NCI-H69 (cell line): ENCODE measurements around the gene FANCG.

Experiments
- DNase-seq: peaks from one replicate; lab custom pipeline; 2025; lab: John Stamatoyannopoulos, UW

Gene FANCG

GRCh38 chr9:35079426-35080341 lies at the start of gene FANCG:
Gene FANCG, minus strand, starts transcription at chr9:35079942. Its CDS starts 418 bp downstream, at chr9:35079524.
- peak; percentile 97 for DNase-seq

- peak; percentile 95 for DNase-seq
Measured at GRCh38 chr9:35116898-35117551, 37.3 kb upstream of the FANCG start.

DNA sequence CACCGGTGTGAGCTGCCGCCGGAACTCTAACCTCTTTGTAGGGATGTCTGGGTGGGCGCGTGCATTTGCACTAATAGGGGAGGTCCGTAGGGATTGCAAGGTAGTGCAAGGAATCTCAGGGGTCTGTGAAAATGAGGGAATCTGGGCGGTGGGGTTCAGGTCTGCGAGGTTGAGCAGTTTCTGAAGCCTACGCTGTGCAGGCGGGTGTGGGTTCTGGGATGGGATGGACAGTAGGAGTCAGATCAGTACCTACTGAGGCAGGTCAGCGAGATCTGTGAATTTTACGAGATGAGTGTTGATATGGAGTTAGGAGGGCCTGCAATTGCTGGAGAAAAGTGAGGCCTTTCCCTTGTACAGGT lies 36.8 kb upstream of the FANCG start:
- no peak for DNase-seq

DNA sequence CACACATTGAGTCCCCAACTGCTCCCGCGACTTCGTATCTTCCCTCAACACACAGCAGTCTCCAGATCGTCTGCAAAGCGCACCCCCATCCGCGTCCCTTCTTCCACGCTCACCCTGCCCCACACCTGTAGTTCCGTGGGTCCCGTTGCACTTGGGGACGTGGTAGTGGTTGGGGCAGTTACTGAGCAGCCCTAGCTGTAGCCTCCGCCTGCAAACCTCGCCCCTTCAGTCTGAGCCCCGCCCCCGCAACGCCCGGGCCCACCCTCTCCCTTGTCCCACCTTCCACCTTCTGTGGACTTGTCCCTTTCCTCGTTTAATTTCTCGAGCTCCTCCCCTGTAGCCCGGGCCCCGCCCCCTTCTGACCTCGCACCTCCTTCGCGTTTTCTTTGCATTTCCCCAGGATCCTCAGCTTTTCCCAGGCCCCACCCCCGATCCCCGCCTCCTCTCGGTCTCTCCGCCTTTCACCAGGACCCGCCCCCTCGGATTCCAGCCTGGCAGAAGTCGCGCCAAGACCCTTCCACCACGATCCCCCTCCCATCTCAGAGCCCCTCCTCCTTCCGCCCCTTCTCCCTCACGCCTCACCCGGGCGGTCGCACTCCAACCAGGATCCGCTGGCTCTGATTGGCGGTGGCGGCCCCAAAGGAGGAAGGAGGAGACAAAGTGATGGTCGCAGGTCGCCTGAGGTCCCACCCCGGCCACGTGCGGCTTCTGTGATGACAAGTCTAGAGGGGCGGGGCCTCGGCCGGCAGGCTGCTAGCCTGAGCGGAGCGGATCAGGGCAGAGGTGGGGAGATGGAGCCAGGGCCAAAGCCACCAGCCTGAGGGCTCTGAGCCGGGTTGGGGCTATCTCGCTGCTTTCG lies 36.2 kb upstream of the FANCG start, which contains the start of gene ATOSB:
TSS of gene ATOSB (minus strand) at position 183 of the 859 bp plus-strand sequence. CDS start 7,588 bp downstream, outside the sequence.
- DNase-seq = peak; percentile 99

DNA sequence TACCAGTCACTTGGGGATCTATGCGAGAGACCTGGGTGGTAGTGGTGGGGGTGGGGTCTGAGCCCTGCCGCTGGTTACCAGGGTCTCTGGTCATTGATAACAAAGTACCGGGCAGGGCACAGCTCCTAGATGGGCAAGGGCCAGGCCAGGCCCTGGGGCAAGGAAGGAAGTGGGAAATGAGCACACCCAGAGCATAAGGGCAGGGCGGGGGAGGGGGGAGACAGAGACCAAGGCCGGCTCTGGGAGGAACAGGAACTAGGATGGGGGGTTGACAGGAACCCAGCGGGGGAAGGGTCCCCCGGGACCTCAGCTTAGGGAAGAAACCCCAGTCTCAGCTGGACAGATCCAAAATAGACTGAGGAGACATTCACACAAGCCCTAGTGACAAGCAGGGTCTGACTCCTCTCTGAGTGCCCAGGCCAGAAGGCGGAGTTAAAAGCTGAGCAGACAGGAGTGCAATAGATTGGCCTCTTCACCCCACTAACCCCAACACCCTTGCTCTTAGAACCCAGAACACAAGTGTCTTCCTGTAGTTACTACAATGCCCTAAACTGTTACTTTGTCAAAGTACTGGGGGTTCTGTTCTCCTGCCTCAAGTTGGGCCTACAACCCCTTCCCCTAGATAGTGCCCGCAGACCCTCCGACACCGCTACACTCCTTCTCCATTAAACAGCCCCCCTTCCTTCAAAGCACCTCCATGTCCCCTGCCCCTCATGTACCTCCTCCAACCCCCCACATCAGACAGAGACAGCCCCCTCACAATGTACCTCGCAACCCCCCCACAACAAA lies 35.3 kb upstream of the FANCG start:
- peak; percentile 69 for DNase-seq

GRCh38 chr9:35114113-35114839 lies 34.5 kb upstream of the FANCG start:
- peak; percentile 97 for DNase-seq

GRCh38 chr9:35112257-35113020 lies 32.7 kb upstream of the FANCG start:
- no peak for DNase-seq

DNA sequence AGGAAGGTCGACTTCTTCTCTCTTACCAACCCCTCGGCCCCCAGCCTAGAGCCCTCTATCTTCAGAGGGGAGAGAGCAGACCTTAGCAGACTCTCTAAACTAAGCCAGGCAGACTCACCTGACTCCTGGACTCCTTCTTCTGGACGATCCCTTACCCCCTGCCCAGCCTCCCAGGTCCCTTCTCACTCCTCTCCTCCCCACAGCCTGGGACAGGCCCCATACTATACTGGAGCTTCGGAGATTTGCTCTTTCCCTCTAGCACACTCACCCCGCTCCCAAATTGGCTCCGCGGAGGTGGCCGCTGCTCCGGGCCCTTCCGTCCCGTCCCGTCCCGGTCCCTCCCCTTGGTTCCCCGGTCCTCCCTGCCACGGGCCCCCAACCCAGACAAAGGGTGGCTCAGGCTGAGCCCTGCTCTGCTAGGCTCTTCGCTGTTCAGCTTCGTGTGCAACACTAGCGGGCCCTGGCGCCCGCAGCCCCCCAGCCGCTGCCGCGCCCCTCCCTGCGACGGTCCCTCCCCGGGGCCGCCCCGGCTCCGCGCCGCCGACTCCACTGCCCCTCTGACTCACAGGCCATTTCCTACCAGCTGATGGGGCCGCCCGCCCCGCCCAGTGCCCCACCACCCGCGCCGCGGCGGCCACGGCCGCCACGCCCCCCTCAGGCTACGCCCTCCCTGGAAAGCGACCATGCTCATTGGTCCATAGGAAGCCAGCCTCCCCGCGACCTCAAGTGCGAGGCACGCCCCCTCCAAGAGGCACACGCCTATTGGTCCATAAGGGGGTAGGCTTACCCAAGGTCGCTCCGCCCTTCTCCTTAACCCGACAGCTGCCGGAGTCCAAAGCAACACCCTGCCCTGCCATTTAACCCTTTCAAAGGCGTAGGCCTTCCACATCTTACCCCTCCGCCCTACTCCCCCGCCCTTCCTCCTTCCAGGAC lies 31.5 kb upstream of the FANCG start:
- peak; percentile 99 for DNase-seq

DNA sequence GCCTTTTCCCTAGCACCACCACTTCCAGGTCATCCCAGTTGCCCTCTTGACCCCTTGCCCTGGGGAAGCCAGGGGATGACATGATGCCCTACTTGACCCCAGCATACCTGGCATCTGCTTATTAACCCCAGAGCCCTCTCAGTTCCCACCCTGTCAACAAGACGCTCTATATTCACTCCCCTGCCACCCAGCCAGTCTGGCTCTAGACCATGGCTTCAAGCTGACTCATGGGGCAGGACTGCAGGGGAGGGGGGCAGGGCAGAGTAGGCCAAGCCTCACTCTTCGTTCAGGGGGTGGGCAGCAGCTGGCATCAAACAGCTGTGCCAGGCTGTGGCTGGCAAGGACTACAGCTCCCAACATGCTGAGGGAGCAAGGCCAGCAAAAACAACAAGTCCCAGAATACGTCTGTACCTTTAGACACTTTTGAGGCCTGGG lies 30.6 kb upstream of the FANCG start:
- DNase-seq = peak; percentile 34

DNA sequence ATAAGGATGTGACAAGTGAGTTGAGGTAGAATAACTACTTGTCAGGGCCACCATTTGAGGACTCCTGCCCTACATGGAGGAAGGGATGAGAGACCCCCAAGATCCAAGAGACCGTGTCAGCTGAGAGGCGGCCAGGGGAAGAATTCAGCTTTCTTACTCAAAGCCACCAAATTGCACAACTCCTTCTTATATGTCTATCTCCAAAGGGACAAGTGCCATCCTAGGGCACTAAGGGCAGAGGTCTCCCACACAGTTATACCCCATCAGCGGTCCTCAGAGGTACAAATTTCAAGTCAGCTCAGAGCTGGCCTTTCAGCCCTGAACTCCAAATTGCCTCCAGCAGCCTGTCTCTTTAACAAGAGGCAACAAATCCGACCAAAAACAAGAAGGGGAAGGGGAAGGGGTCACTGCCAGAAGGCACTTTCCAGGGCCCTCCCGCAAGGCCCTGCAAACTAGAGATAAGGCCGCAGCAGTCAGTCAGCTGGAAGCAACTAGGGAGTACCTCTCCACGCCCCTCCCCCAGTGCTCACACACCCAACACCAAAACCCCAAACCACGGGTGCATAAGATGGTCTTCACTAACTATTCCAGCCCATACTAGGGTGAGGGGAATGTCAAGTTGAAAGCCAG lies 29.3 kb upstream of the FANCG start:
- no peak for DNase-seq

DNA sequence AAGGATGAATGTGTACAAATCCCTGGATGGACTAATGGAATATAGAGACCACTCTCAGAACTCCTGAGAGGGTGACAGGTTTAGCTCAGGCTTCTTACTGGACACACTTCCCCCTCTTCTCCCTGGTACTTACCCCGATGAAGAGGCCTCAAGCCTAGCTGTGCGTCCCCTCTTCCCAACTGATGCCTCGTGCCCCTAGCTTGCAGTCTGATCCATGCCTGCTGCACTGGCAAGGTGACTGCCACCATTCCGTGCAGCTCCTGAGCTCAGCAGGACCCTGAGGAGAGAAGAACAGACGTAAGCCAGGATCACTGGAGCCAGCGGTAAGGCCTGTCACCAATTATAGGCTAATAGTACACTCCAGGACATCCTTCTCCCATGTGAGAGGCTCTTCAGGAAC lies 28.7 kb upstream of the FANCG start:
- DNase-seq = no peak

GRCh38 chr9:35107297-35108290 lies 27.9 kb upstream of the FANCG start:
- DNase-seq = no peak

DNA sequence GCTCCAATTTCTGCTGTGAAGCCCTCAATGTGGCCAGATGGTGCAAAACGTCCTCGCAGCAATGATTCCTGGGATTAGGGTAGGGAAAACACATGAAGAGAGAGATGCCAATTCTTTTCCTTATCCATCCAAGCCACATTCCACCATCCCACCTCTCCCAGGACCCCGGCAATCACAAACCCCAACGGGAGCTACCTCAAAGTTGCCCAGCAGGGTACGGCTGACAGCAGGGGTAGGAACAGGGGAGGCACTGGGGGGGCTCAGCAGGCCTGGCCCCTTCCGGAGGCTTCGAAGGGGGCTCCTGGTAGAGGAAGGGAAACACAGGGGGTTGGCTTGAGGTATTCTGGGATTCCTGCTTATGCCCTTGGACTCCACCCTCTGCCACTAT lies 26.6 kb upstream of the FANCG start:
- no peak for DNase-seq

DNA sequence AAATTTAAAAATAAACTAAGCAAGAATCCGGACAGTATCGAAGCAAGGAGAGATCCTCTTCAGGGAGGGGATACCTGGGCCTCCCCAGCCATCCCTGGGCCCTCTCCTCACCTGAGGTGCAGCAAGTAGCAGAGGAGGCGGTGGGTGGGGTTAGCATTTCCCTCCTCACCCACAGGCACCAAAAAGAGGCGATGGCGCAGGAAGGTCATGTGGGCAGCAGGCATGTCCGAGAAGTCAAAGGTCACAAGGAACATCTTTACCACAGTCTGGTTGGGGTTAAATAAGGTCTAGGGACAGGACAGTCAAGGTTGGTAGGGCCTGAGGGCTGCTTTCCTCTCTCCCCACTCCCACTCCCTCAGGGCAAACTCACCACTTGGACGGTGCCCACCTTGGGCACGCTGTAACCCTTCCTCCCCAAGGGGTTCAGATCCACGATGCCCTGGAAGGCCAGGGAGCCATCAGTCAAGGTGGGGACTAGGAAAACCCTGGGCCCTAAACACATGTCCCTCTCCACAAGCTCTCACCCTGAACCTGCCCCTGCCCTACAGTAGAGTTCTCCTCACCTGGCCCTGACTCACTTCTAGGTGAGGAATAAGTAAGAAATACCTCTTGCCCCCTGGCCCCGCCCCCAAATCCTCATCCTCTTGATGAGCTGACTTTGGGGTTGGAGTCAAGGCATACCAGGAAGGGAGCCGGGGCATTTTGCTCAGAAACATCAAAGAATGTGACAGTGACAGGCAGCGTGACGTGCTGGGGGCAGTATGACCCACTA lies 26.0 kb upstream of the FANCG start:
- DNase-seq = no peak

- no peak for DNase-seq
Measured at GRCh38 chr9:35105126-35105525, 25.4 kb upstream of the FANCG start.

DNA sequence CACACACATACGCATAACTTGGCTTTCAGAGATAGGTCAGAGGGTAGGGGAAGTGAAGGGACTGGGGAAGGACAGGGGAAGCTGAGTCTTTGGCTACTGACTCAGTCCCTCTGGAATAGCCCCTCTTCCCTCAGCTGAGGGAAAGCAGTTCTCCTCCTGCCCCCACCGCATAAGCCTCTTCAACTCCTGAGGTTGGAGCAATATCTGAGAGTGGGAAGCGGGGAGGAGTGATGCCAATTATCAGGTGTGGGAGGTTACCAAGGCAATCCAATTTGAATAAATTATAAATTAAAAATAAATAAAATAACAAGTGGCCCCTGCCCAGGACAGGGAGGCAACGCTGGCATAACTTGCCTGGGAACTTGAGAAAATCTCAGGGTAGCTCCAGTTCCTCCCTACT lies 24.8 kb upstream of the FANCG start:
- DNase-seq = no peak
